ENCODE data around the gene RFC5. TPM values are rescaled to one million over a fixed set of nuclear protein-coding genes. Genes with fewer than 3 reads are reported as not detected.
A peak's percentile ranks its signal among the peaks of the same experiment; 100 is the strongest.
"Not testable (repeated sequence)": the region's sequence is repeated elsewhere in the genome, so short reads cannot be mapped to it uniquely, and the experiment has no call there.

Gene RFC5
- total RNA-seq, 2 donors from 2014 or later = 8.1 to 8.5 TPM

DNA sequence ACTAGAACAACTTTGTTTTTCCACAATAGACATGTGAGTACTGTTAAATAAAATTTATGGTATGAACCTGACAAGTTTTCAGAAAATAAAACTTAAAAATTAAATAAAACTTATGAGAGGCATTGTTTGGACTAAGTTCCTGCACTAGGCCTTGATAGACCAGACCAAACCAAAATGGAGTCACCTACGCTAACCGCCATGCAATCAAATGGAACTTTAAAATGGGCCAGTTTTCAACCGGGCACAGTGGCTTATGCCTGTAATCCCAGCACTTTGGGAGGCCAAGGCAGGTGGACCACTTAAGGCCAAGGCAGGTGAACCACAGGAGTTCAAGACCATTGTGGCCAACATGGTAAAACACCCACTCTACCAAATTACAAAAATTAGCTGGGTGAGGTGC lies 5.1 kb upstream of the RFC5 start:
- ATAC-seq (no peak), DNase-seq (no peak)
- intact Hi-C loops (cut with DNase I, micrococcal nuclease) = no loop called here

DNA sequence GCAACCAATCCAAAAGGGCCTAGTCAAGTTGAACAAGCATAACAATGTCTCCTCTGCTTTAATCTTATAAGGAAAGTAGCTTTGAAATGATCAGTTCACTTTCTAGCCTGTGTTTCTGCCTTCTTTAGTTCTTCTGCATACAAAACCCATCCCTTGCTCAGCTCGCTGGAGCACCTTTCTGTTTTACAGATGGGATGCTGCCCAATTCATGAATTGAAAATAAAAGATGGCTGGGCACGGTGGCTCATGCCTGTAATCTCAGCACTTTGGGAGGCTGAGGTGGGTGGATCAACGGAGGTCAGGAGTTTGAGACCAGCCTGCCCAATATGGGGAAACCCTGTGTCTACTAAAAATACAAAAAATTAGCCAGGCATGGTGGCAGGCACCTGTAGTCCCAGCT lies 4.5 kb upstream of the RFC5 start:
- DNase-seq (no peak), ATAC-seq (no peak)
- intact Hi-C loops (cut with DNase I, micrococcal nuclease) = no loop called here

DNA sequence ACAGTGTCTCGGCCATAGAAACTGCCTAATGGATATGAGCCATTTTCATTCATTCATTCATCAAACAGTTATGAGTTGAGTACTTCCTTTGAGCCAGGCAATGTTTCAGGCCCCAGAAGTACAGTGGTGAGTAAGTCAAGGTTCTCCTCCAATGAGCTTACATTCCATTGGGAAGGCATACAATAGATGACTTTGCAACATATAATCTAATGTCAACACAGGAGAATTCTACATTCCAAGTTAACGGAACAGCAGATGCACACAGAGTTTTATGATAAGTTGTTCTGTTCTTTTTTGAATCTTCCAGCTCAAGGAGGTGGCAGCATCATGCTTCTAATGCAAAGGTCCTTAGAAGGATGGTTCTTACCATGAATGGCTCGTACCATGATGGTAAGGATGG lies 3.2 kb upstream of the RFC5 start:
- no peak for DNase-seq
- intact Hi-C loops (cut with DNase I, micrococcal nuclease) = no loop called here
- ATAC-seq = no peak

DNA sequence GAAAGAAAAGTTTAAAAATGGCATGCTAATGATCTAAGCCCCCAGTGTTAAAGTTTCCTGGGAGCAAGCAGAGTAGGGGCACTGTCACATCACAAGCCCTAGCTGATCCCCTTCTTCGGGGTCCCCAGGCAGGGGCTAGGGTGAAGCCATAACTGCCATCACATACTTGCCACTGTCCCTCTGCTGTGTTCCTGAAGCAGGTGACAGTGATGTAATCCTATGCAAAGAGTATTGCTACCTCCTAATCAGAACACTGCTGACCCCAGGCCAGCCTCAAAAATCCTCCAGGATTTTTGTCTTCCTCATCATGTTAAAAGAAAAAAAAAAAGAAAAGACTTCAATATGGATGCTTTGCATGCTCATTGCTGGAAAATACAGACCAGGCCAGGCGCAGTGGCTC lies 1.2 kb upstream of the RFC5 start:
- ATAC-seq (no peak), DNase-seq (no peak)
- intact Hi-C loops (cut with DNase I, micrococcal nuclease) = no loop called here

DNA sequence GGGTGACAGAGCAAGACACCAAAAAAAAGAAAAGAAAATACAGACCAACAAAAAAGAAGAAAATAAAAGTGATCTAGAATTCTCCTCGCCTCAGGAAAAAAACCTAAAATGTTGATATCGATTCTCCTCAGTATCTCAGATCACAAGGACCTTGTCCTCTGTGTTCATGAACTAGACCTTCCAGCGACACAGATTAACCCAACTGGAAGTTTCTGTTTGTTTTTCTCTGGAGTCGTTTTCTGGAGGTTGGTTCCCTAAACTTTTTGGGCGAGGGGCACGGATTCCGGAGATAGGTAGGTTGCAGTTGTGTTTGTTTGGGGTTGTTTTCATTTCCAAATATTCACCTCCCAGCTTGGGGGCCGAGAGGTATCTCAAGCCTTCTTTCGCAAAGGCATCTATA lies 559 bp upstream of the RFC5 start:
- ATAC-seq = no peak
- peak in 1 of 2 donors; percentile 8 for DNase-seq
- intact Hi-C loops (cut with DNase I, micrococcal nuclease) = no loop called here

DNA sequence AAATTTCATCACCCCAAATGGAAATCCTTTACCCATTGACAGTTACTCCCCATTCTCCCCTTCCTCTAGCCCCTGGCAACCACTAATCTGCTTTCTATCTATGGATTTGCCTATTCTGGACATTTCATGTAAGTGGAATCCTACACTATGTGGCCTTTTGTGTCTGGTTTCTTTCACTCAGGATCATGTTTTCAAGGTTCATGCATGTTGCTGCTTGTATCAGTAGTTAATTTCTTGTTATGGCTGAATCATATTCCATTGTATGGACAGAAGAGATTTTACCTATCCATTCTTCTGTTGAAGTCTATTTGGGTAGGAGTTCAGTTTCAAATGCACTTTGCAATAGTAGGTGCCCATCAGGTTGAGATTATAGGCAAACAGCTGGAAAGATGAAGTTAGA lies 1.4 kb downstream of the RFC5 start:
- DNase-seq (no peak), ATAC-seq (no peak)
- intact Hi-C loops (cut with DNase I, micrococcal nuclease) = no loop called here

DNA sequence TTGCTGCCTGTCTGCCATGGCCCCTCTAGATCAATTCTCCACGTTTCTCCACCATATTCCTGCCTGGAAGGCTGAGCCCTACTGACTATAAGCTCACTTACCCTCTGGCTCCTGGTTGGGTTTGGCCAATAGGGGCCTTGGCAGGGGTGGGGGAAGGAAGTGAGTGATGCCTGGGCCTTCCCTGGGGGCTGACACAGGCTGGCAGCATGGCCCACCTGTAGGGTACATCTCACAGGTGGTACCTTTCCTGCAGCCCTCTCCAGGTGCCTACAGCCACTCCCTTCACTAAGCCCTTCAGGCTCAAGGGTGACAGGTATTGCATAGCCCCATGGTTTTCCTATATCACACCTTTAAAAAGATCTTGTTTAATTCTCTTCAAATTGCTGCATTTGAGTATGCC lies 3.5 kb downstream of the RFC5 start:
- ATAC-seq = no peak
- intact Hi-C loops (cut with DNase I, micrococcal nuclease) = no loop called here
- no peak for DNase-seq

DNA sequence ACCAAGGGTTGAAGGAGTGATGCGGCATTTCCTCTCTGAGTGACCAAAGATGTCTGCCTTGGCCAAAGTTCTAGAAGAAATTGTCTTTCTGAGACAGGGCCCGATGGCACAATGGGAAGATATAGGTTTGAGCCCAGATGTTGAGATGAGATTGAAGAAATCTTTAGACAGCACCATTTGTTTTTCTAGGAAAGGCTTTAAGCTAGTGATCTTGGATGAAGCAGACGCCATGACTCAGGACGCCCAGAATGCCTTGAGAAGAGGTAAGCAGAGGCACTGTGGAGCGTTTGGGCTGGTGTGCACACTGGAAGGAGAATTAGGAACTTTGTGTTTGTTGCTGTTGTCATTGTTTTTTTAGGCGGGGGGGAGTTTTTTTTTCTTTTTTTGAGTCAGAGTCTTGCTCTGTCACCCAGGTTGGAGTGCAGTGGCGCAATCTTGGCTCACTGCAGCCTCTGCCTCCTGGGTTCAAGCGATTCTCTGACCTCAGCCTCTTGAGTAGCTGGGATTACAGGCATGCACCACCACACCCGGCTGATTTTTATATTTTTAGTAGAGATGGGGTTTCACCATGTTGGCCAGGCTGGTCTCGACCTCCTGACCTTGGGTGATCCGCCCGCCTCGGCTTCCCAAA lies 5.7 kb downstream of the RFC5 start:
- DNase-seq; intact Hi-C loops (cut with DNase I, micrococcal nuclease); ATAC-seq: not testable (repeated sequence)

DNA sequence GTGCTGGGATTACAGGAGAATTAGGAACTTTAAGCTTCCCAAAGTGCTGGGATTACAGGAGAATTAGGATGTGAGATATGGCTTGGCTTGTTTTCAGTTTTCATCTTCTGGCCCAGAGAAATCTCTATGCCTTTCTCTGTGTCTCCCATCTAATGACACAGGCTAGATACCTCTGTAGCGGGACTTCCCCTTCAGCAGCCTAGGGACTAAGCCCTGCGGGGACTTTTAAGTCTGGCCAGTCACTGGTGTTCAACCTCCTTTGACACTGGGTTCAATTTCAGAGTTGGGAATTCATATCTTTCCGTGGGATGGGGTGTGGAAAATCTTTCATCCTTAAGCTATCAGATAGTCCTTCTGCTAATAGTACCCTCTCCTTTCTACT lies 6.2 kb downstream of the RFC5 start:
- DNase-seq (no peak), ATAC-seq (no peak)
- intact Hi-C loops (cut with DNase I, micrococcal nuclease) = no loop called here

DNA sequence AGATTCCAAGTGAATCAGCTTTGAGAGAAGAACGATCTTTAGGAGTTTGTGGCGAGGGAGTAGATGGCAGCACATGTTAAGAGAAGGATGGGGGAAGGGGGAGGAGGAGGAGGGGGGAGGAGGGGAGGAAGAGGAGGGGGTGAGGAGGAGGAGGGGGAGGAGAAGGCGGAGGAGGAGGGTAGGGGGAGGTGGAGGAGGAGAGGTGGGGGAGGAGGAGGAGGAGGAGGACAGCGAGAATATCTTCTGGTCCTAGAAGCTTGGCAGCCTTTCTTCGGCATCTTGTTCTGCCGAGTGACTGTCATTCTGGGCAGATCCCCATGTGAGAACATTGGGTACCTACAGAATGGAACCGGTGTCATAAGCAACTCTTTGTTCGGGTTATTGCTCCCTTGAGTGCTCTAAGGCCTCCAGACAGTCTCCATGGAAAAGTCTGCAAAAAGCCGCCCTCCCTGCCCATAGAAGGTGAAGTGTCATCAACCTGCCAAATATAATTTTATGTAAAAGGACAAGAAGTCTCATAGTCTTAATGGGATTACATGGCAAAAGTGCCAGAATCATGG lies 6.9 kb downstream of the RFC5 start:
- no peak for ATAC-seq
- intact Hi-C loops (cut with DNase I, micrococcal nuclease) = no loop called here
- DNase-seq = no peak

DNA sequence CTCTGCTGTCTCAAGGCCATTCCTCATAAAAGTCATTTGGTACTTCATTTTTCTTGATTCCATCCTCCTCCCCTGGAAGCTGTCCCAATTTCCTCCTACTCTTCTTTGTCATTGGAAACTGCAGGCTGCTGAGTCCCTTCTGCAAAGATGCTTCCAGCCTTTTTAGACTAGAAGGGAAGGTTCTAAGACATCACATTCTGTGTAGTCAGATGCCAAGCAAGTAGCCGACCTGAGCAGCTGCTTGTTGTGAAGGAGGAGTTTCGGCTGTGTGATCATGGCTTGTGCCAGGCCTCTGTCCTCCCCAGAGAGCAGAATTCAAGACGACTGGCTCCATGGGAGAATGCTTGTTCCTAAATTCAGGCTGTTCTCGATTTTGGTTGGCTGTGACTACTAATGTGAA lies 8.7 kb downstream of the RFC5 start:
- intact Hi-C loops (cut with DNase I, micrococcal nuclease) = no loop called here
- DNase-seq = no peak
- ATAC-seq = no peak

DNA sequence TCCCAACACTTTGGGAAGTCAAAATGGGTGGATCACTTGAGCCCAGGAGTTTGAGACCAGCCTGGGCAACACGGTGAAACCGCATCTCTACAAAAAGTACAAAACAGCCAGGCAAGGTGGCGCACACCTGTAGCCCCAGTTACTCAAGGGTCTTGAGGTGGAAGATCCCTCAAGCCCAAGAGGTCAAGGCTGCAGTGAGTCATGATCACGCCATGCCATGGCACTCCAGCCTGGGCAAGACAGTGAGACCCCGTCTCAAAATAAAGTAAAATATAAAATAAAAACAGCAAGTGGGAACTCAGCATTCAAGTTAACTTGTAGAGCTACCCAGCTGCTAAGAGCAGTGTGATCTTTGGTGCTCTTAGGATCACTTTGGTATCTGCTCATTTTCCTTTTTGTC lies 12.7 kb downstream of the RFC5 start:
- DNase-seq = no peak
- intact Hi-C loops (cut with DNase I, micrococcal nuclease) = no loop called here
- peak; percentile 9 for ATAC-seq

DNA sequence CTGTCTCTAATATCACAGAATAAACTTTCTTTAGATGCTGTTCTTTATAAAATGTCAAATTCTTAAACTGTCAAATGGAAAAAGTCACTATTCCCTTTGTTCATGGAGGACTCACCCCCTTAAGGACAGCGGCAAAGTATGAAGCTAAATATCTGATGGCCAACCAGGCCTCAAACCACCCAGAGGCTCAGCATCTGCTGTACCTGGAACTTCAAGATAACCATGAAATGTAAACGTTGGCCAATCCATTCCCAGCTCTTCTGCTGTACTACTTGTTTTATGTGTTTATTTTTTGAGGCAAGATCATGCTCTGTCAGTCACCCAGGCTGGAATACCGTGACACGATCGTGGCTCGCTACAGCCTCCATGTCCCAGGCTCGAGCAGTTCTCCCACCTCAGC lies 15.7 kb downstream of the RFC5 start:
- DNase-seq (no peak), ATAC-seq (no peak)
- intact Hi-C loops (cut with DNase I, micrococcal nuclease) = loop anchor here in 1 of 2 donors (10.0 kb wide), 1 partner anchor 157 kb away; no protein-coding TSS in a partner anchor

DNA sequence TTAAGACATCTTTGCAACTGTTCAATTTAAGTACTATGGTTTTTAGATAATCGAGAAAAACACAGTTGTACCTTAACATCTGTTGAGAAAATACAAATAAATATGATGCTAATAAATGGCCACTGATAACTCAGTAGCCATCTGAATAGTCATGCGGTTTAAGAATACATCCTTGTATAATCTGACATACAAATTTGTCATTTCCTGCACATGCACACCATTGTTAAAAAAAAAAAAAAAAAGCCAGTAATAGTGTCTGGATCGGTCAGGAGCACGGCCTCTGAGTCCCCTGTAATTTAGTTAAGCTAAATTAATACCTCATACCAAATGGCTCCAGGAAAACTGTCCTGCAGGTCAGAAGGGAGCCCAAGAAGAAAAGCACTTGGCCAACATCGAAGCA lies 16.8 kb downstream of the RFC5 start:
- DNase-seq = no peak

DNA sequence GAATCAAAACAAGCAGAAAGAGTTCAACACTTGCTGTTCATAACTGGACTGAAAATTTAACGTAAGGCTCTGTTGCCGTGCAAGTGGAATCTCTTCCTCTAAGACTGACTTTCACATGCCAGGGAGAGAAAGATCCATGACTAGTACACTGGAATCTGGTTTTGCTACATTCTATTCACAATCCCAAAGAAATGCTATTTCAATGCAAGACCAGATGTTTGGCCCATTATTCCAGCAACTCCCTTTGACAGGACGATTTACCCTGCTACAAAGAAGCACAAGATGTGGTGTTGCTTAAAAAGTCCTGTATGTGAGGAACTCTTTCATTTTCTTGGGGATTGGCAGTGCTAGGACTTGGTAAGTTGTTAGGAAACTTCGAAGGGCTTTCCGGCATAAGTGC lies 17.4 kb downstream of the RFC5 start:
- no peak for DNase-seq
- no peak for ATAC-seq
- intact Hi-C loops (cut with DNase I, micrococcal nuclease) = loop anchor here in 1 of 2 donors (10.0 kb wide), 1 partner anchor 159 kb away; no protein-coding TSS in a partner anchor

More for the DNA sequence above, 16.8 kb downstream of the RFC5 start:
- ATAC-seq = no peak
- intact Hi-C loops (cut with DNase I, micrococcal nuclease) = loop anchor here in 1 of 2 donors (10.0 kb wide), 1 partner anchor 159 kb away; no protein-coding TSS in a partner anchor

DNA sequence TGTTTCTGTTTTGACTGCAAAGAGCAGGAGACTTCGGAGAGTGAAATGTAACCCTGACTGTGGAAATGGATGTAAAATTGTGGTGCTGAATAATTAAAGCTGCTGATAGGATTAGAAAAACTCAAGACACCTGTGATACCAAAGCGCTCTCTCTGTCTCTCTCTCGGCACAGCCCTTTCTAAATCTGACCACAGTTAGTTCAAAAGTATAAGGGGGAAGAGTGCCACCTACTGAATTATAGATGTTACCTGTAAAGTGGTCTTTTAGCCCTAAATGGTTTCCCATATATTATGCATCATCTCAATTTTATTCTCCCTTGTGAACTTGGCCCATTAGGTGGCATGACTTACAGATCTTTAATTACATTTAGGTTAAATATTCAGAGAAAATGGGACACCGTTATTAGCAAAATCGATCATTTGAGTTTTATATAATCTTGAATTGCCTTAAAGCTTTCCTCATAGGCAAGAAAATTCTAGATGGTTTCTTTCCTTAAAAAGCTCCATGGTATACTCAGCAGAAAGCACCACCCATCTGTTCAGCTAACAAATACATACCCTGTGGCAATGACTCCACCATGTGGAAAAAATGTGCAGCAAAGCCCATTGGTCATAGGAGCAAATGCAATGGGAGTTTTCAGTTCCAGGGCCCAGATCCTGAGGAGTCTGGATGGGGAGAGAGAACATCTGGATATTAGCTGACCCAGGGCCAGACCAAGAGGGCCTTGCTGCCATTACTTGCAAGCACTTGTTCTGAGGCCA lies 18.1 kb downstream of the RFC5 start:
- intact Hi-C loops (cut with DNase I, micrococcal nuclease) = loop anchor here in 1 of 2 donors (10.0 kb wide), 1 partner anchor 160 kb away; no protein-coding TSS in a partner anchor
- peak; percentile 83 for ATAC-seq
- no peak for DNase-seq

DNA sequence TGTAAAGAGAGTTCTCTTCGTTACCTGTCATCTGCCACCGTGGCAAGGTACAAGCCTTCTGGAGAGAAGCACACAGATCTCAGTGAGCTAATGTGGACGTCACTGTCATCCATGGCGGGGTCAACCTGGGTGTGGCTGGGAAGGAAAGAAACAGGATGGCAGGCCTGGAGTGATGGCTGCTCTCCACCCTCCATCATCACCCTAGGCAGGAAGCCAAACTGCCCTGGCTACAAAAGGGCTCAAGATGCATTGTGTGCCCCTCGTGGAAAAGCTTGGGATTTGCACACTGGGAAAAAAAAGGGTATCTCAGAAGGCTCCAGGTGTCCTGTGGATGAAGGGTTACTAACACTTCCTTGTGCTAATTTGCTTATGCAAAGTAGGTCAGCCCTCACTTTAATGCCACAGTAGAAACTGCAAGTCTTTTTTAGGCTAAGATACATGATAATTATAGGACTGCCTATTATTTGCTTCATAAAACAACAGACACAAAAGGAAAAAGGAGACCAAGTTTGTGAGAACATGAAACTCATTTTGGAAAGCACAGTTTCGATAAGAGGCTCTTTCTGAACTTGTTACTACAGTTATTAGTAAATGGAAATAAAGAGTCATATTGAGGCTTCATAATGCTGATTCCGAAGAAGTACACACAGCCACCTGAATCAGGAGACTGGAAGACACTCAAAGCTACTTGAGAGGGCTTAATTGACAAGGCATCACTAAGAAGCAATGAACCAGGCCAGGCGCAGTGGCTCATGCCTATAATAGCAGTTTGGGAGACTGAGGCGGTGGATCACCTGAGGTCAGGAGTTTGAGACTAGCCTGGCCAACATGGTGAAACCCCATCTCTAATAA lies 18.9 kb downstream of the RFC5 start:
- intact Hi-C loops (cut with DNase I, micrococcal nuclease) = loop anchor here in 1 of 2 donors (10.0 kb wide), 1 partner anchor 161 kb away; no protein-coding TSS in a partner anchor

DNA sequence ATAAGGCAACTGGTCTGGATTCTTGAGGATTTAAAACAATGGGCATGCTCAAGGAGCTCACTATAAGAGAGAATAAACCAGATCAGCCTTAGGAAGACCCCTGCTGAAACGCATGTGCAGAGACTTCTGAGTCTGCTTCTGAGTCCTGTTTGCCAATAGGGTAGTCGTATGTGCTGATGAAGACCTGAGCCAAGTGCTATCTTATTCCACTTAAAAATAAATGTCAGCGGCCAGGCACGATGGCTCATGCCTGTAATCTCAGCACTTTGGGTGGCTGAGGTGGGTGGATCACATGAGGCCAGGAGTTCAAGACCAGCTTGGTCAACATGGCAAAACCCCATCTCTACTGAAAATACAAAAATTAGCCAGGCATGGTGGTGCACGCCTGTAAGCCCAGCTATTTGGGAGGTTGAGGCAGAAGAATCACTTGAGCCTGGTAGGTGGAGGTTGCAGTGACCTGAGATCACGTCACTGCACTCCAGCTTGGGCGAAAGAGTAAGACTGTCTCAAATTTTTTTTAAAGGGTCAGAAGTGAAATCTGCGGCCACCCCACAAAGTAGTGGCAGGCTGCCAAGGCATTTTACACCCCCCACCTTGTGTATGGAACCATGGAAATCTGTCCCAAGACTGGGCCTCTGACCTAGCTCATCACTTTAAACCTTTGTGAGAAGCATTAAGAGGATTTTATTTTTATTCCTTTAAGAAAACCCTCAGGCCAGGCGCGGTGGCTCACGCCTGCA lies 20.3 kb downstream of the RFC5 start:
- ATAC-seq (no peak), DNase-seq (no peak)
- intact Hi-C loops (cut with DNase I, micrococcal nuclease) = loop anchor here in 1 of 2 donors (10.0 kb wide), 1 partner anchor 162 kb away; no protein-coding TSS in a partner anchor

More for the DNA sequence above, 18.9 kb downstream of the RFC5 start:
- DNase-seq (peak in 1 of 2 donors; percentile 26), ATAC-seq (peak; percentile 65)
